Measurements from ENCODE around the gene EFNA5.
"Not testable (repeated sequence)": the region's sequence is repeated elsewhere in the genome, so short reads cannot be mapped to it uniquely, and the experiment has no call there.

The EFNA5 gene

GRCh38 chr5:107519900-107520354 is 150.8 kb downstream of the EFNA5 start:
- DNase-seq (ENCODE audit: low read depth, low spot score), result no peak

DNA sequence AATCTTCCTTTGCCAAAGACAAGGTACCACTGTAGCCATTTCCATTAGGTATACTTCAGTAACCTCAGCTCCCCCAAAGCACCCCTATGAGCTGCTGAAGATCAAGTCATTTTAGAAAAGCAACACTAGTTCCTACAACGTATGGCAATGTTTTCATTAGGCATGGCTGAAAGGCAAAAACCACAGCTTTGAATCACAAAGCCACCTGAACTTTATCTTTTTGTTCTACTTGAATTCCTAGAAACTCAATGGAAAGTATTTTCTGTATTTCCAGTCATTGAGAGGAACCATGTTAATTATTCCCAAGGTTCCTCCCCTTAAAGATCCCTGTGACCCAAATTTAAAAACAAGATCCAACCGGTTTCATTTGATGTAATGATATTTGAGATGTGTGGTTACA is 152.1 kb downstream of the EFNA5 start:
- DNase-seq (ENCODE audit: low read depth, low spot score), result no peak

DNA sequence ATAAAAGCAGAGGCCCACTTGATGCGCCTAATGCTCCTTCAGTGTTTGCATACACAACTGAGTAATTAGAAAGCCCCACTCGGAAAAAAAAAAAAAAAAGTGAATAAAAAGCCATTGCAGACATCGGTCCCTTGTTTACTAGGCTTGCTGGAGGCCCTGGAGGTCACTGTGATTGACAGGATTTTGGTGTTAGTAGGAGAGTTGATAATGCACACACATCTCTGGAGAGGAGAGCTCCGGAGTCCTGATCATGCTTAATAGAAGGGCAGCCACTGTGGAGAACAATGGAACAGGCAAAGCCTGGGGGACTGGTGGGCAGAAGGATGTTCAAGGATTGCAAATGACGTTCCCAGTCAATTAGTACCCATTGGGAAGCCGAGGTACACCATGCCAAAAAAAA is 152.5 kb downstream of the EFNA5 start:
- DNase-seq (ENCODE audit: low read depth, low spot score), result no peak

- DNase-seq (ENCODE audit: low read depth, low spot score), result no peak
Observed at GRCh38 chr5:107517185-107518033, 153.3 kb downstream of the EFNA5 start.

- no peak for DNase-seq (ENCODE audit: low read depth, low spot score)
Observed at GRCh38 chr5:107516452-107517184, 154.1 kb downstream of the EFNA5 start.

DNA sequence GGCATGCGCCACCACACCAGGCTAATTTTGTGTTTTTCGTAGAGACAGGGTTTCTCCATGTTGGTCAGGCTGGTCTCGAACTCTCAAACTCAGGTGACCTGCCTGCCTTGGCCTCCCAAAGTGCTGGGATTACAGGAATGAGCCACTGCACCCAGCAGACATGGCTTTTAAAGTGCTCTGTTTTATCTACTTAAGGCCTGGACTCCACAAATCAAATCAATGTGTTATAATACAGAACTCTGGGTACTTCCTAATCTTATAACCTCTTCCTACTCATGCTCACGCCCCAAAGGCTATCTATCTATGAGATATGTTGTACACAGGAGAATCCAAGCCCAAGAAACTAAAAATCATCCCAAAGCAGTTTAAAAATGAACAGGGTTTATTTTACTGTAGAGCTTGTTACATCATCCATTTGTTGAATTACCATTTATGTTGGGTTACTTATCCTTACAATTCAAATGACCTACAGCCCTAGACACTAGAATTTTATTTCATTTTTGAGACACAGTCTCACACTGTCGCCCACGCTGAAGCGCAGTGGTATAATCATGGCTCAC is 155.1 kb downstream of the EFNA5 start:
- DNase-seq (ENCODE audit: low read depth, low spot score), result no peak

DNA sequence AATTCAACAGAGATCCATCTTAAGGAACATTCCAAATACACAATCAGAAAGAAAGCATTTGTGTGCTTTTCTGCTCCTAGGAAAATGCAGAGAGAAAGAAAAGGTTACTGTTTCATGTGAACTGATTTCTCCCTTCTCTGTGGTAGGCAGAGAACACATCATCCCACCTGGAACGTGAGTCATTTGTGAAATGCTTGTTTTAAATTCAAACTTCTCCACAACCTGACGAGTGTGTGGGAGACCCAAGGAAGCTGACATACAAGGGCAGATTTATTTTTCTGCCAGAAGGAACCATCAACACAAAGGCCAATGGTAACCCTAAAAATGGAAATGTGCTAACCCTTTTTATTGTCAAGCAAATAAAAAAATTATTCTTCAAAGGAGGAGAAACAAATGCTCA is 156.4 kb downstream of the EFNA5 start:
- no peak for DNase-seq (ENCODE audit: low read depth, low spot score)

- no peak for DNase-seq (ENCODE audit: low read depth, low spot score)
Observed at GRCh38 chr5:107513337-107514085, 157.2 kb downstream of the EFNA5 start.

GRCh38 chr5:107512029-107512428 is 158.7 kb downstream of the EFNA5 start:
- no peak for DNase-seq (ENCODE audit: low read depth, low spot score)

DNA sequence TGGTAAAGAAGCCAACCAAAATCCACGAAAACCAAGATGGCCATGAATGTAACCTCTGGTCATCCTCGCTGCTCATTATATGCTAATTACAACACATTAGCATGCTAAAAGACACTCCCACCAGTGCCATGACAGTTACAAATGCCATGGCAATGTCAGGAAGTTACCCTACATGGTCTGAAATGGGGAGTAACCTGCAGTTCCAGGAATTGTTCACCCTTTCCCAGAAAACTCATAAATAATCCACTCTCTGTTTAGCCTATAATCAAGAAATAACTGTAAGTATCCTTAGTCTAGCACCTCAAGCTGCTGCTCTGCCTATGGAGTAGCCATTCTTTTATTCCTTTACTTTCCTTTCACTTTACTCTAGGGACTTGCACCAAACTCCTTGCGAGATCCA is 160.6 kb downstream of the EFNA5 start:
- no peak for DNase-seq (ENCODE audit: low read depth, low spot score)

DNA sequence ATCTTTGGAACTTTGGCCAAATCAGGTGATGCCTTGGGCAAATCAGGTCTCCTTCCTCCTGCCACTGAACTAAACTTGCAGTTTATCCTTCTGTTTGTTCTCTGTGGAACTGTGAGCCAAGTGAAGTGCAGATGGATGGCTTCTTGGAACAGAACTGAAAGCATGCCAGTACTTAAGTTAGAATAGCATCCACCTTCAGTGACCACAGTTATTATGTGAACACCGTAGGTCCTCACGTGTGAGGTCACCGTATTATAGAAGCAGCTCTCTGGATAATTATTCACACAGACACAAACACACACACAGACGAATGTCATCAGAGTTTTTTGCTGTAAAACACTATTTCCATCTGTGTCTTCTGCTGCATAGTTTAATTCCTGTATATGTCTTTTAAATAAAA is 162.6 kb downstream of the EFNA5 start:
- no peak for DNase-seq (ENCODE audit: low read depth, low spot score)

GRCh38 chr5:107505763-107506534 is 164.8 kb downstream of the EFNA5 start:
- no peak for DNase-seq (ENCODE audit: low read depth, low spot score)

DNA sequence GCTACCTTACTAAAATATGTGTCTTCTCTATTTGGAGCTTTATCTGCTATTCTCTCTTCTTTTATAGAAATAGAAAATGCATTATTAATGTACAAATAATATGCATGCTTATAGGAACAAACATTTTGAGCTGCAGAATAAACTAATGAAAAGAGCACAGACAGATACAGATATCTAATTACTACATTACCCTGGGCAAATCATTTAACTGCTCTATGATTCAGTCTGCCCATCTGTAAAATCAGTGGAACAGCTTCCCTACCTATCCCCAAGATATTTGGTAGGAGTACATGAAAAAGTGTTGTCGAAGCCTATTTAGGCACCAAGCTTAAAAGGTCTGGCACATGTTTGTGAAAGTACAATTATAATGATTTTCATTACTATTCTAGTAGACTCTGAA is 166.3 kb downstream of the EFNA5 start:
- DNase-seq (ENCODE audit: low read depth, low spot score), result no peak

DNA sequence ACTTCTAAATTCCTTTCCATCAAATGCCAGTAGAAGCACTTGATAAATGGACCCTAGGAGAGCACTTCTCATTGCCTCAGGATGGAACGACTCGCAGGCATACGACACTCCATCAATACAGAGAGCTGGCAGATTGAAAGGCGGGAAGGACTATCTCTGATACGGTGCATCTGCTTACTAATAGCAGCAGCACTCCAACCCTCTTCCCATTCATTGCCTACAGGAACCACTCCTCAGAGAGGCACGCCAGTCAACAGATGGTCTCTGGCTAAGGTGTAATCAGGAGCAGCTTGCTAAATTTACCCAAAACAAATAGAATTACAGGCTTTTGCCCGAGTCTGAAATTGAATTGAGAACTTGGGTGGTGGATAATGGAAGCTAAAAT is 168.1 kb downstream of the EFNA5 start:
- no peak for DNase-seq (ENCODE audit: low read depth, low spot score)

DNA sequence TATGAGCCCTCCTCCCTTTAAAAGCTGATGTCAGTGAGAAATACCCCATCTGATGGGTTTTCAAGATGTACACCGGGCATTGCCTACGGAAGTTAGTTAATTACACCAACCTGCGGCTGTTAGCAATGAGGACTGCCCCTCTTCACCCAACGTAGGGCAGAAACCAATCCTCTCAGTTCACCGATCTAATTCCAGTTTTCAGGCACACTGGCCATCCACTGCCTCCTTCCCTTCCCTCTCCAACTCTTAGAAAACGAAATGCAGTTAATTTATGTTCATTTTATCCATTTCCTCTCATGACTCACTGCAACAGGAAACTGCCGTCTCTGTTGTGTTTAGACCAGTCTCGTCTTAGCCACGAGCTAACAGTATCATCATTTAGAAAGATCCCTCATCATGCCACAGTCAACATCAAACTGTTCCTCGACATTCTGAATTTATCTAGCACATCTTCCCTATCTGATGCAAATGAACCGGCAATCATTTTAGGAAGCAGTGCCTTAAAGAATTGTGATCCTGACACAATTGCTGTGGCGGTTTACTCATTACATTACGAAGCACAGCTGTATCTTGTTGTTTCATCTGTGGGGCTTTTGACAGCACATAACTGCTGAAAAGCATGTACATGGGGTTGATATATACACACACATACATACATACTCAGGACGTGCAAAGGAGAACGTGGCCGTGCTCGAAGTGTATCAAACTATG is 168.6 kb downstream of the EFNA5 start:
- DNase-seq (ENCODE audit: low read depth, low spot score), result no peak

DNA sequence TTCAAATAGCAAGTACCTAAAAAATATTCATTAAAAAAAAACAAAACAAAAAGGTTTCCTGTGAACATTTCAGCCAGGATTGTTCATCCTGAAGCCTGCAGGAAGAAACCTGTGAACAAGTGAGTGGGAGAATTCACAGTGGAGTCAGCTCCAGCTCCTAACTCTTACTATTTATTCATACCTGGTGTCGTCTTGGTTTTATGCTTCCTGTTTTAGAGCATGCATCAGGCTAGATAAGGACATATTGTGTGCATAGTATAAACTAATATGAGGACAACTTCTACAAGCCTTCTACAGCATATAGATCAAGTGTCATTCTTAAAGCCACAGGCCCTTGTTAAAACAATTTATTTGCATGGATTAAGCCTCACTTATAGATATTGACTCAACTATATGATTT is 169.9 kb downstream of the EFNA5 start:
- no peak for DNase-seq (ENCODE audit: low read depth, low spot score)

GRCh38 chr5:107500347-107500746 is 170.4 kb downstream of the EFNA5 start:
- no peak for DNase-seq (ENCODE audit: low read depth, low spot score)

DNA sequence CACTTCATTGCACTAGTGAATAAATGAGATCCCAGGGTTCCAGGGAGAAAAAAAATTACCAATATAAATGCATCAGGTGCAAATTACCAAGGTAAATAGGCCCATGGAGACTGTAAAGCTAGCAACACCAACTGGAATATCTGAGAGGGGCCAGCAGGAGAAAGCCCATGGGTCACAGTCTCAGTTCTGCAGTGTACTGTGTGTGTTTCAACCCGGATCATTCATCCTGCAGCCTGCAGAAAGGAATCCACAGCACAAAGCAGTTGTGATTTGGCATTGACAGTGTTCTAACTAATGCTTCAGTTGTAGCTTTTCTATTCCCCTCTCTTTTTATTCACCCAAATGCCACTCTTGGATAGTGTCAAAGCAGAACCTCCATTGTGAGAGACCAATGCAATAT is 171.0 kb downstream of the EFNA5 start:
- DNase-seq (ENCODE audit: low read depth, low spot score), result no peak

- no peak for DNase-seq (ENCODE audit: low read depth, low spot score)
Observed at GRCh38 chr5:107499237-107499636, 171.5 kb downstream of the EFNA5 start.

GRCh38 chr5:107496466-107496865 is 174.3 kb downstream of the EFNA5 start:
- DNase-seq (ENCODE audit: low read depth, low spot score), result no peak

DNA sequence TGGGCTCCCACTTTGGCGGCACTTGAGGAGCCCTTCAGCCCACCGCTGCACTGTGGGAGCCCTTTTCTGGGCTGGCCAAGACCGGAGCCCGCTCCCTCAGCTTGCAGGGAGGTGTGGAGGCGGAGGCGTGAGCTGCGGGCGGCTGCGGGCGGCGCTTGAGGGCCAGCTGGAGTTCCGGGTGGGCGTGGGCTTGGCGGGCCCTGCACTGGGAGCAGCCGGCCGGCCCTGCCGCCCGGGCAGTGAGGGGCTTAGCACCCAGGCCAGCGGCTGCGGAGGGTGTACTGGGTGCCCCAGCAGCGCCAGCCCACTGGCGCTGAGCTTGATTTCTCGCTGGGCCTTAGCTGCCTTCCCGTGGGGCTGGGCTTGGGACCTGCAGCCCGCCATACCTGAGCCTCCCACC is 176.6 kb downstream of the EFNA5 start:
- DNase-seq (ENCODE audit: low read depth, low spot score), result not testable (repeated sequence)

Measured in activated naive CD8-positive, alpha-beta T cell treated with anti-CD3 and anti-CD28 coated beads, Interleukin-2, amount 50 U/mL, for 16 hours (primary cell).